Stimulated activated naive CD4-positive, alpha-beta T cell treated with Interleukin-2 at 50 U/mL for 16 hours (primary cell): ENCODE data around the gene IL2RA.
"Not testable (repeated sequence)": the region's sequence is repeated elsewhere in the genome, so short reads cannot be mapped to it uniquely, and the experiment has no call there.

Source experiments
- DNase-seq: peaks from one replicate; lab custom pipeline; 2025; lab: John Stamatoyannopoulos, UW

The IL2RA gene

GRCh38 chr10:6062101-6062771 lies at the start of gene IL2RA:
Gene IL2RA (minus strand): TSS chr10:6062367. CDS start chr10:6062151, 216 bp downstream.
- peak; percentile 79 for DNase-seq

GRCh38 chr10:6110136-6110535 lies 48.0 kb upstream of the IL2RA start:
- DNase-seq: no peak

GRCh38 chr10:6109444-6109775 lies 47.2 kb upstream of the IL2RA start:
- no peak for DNase-seq

GRCh38 chr10:6108631-6109443 lies 46.7 kb upstream of the IL2RA start:
- DNase-seq: no peak

- DNase-seq: no peak
These were observed 45.9 kb upstream of the IL2RA start for GRCh38 chr10:6108072-6108471.

- not testable (repeated sequence) for DNase-seq
These were observed 45.4 kb upstream of the IL2RA start for GRCh38 chr10:6107616-6108015.

- DNase-seq: no peak
These were observed 41.4 kb upstream of the IL2RA start for GRCh38 chr10:6103591-6103990.

GRCh38 chr10:6102128-6102527 lies 40.0 kb upstream of the IL2RA start:
- DNase-seq: no peak

- no peak for DNase-seq
These were observed 39.0 kb upstream of the IL2RA start for GRCh38 chr10:6101181-6101580.

GRCh38 chr10:6100370-6100769 lies 38.2 kb upstream of the IL2RA start:
- no peak for DNase-seq

GRCh38 chr10:6098156-6098555 lies 36.0 kb upstream of the IL2RA start:
- DNase-seq: no peak

GRCh38 chr10:6097063-6097462 lies 34.9 kb upstream of the IL2RA start:
- DNase-seq: no peak

- DNase-seq: no peak
These were observed 33.8 kb upstream of the IL2RA start for GRCh38 chr10:6095810-6096570.

GRCh38 chr10:6092731-6093130 lies 30.6 kb upstream of the IL2RA start:
- DNase-seq: no peak

GRCh38 chr10:6091630-6092029 lies 29.5 kb upstream of the IL2RA start:
- no peak for DNase-seq

- DNase-seq: peak; percentile 14
These were observed 27.4 kb upstream of the IL2RA start for GRCh38 chr10:6089334-6090219.

- DNase-seq: peak; percentile 92
These were observed 26.7 kb upstream of the IL2RA start, which contains the start of gene RBM17 for GRCh38 chr10:6088721-6089333. Gene RBM17 (plus strand): TSS chr10:6089034. CDS start chr10:6097066, 8,032 bp downstream.

- DNase-seq: peak; percentile 81
These were observed 24.4 kb upstream of the IL2RA start for GRCh38 chr10:6086375-6087233.

- DNase-seq: peak; percentile 66
These were observed 21.6 kb upstream of the IL2RA start for GRCh38 chr10:6083523-6084475.
